Measurements from ENCODE around the gene RIMKLB. TPM values are rescaled to one million over a fixed set of nuclear protein-coding genes. Genes with fewer than 3 reads are reported as not detected.
"Not testable (repeated sequence)": the region's sequence is repeated elsewhere in the genome, so short reads cannot be mapped to it uniquely, and the experiment has no call there.

Gene RIMKLB
- total RNA-seq, 1 donor from 2014 or later: 1.3 TPM

DNA sequence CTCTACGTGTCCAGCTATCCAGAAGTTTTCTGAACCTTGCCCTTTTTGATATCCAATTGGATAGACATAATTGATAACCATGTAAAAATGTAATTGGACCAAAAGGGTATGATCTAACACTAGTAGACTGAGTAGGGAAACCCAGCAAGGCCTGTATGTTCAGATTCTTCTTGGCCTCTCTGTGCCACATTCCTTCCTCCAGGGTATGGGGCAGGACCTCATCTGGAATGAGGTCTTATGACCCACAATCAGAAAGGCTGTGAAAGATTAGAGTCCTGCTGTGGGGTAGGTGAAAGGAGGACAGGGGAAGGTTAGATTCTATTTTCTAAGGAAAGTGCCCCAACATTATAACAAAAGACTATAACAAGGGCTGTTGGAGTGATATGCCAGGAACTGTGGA, 73.3 kb downstream of the RIMKLB start:
- intact Hi-C loops (cut with micrococcal nuclease): no loop called here

DNA sequence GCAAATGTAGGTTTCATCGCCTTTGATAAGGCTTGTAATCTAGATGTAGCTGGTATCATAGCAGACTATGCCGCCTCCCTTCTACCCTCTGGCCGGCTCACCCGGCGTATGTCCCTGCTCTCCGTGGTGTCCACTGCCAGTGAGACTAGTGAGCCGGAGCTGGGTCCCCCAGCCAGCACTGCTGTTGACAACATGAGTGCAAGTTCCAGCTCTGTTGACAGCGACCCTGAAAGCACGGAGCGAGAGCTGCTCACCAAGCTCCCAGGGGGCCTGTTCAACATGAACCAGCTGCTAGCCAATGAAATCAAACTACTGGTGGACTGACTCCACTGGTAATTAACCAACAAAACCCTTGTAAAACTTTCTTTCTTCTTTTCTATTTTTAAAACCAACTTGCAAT, 75.7 kb downstream of the RIMKLB start:
- intact Hi-C loops (cut with micrococcal nuclease): no loop called here

DNA sequence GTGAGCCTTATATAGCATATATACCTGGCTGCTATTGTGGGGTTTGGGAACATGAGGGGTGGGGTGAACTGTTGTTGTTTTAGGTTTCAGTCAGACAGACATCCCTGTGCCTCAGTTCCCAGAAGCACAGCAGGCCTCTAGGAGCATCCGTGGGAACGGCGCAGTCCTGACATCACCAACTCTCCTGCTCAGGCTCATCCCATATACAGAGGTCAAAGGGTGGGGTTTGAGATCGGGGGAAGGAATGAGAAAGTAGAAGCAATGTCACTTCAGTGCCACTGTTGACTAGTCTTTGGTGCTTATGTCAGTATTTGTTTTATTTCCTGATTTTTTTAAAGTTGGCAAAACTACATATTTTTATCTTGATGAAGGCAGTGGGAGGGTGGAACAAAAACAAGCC, 81.5 kb downstream of the RIMKLB start:
- intact Hi-C loops (cut with micrococcal nuclease): no loop called here

DNA sequence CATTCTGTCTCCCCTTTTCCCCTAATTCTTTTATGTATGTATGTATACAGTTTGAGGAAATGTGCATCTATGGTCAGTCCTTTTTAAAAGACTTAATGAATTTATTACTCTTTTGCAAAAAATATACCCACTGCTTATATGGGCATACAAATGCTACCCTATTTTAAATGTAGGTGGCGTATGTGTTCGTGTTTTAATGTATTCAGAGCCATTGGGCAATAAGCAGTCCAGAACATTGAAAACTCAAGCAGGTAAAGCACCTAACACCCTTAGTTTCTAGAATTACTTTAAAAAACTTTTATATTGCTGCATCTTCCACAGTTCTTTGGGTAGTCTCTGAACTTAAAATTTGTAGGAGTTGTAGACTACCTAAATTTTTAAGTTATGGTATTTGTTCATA, 82.1 kb downstream of the RIMKLB start:
- intact Hi-C loops (cut with micrococcal nuclease): loop anchor here (1.0 kb wide), 1 partner anchor 269 kb away; no protein-coding TSS in a partner anchor

DNA sequence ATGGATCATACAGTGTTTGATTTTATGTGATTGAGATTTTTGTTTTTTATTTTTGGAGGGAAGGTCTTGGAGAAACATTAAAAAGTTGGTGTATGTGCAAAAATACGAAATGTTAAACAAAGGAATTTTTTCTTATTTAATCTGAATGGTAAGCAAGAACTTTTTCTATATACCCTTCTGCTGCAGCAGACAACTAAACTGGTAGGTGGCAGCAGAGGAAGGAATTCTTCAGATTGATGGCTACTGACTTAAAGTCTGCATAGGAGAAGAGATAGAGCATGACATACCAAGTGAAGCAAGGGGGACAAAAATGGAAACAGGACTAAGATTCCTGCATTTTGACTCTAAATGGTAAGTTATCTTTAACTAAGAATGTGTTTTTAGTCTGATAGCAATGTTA, 82.6 kb downstream of the RIMKLB start:
- intact Hi-C loops (cut with micrococcal nuclease): loop anchor here (1.0 kb wide), 1 partner anchor 269 kb away; no protein-coding TSS in a partner anchor

DNA sequence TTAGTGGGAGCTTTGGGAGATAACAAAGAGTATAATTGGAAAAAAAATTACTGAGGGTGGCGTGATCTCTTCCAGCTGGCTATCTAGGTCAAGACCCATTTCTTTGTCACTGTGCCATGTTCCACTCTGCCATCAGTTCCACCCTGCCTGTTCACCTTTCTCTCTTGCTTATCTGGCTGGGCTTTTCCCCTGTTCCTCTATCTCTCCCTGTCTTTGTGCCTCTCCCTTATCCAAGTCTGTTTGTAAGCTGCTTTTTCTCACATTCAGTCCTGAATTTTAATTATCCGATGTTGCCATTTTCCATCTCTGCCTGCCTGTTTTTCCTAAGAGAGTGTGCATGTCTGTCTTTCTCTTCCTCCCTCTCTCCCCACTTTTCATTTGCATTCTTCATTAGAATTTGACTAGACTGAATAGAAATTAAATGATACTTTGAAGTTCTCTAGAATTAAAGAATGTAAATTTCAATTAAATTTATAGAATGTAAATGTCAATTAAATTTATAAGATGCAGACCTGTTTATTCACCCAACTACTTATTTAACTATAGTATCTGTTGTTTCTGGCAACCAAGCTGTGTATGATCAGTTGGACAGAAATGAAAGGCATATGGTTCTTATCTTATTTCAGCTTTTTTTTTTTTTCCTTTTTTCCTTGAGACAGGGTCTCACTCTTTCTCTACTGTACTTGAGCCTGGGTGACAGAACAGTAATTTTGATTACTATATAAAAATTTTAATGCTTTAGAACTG, 83.8 kb downstream of the RIMKLB start:
- intact Hi-C loops (cut with micrococcal nuclease): no loop called here

DNA sequence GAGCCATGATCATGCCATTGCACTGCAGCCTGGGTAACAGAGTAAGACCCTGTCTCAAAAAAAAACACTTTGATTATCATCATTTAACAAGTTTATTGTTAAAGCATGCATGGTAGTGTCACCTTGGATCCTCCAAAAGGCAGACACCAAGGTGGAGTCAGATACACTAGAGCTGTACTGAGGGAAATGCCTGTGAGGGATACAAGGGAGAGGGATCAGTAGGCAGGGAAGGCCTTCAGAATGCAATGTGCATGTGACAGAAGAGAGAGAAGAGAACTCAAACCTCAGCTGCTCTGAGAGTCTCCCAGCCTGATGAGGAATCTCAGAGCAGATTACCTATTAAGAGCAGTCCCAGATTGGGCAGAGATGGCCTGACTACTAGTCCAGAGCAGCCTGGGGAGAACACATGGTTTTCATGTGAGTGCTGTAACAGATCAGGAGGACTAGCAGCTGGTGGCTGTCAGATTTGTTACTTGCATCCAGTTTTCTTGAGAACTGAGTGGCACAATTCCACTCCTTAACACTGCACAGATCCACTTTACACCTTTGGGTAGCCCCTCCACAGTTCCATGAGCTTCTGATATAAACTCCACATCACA, 86.6 kb downstream of the RIMKLB start:
- intact Hi-C loops (cut with micrococcal nuclease): no loop called here

DNA sequence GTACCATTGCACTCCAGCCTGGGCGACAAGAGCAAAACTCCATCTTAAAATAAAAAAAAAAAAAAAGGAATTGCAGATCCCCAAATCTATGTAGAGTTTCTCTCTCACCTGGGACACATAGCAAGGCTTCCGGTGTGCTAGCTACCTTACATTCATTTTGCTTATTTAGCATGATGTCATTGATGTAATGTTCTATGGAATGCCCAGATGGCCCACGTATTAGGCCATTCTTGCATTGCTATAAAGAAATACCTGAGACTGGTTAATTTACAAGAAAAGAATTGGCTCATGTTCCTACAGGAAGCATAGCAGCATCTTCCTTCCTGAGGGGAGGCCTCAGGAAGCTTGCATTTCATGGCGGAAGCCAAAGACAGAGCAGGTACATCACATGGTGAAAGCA, 87.7 kb downstream of the RIMKLB start:
- intact Hi-C loops (cut with micrococcal nuclease): no loop called here

DNA sequence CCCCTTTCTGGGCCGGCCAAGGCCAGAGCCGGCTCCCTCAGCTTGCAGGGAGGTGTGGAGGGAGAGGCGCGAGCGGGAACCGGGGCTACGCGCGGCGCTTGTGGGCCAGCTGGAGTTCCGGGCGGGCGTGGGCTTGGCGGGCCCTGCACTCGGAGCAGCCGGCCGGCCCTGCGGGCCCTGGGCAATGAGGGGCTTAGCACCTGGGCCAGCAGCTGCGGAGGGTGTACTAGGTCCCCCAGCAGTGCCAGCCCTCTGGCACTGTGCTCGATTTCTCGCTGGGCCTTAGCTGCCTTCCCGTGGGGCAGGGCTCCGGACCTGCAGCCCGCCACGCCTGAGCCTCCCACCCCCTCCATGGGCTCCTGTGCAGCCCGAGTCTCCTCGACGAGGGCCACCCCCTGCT, 89.4 kb downstream of the RIMKLB start:
- intact Hi-C loops (cut with micrococcal nuclease): not testable (repeated sequence)

DNA sequence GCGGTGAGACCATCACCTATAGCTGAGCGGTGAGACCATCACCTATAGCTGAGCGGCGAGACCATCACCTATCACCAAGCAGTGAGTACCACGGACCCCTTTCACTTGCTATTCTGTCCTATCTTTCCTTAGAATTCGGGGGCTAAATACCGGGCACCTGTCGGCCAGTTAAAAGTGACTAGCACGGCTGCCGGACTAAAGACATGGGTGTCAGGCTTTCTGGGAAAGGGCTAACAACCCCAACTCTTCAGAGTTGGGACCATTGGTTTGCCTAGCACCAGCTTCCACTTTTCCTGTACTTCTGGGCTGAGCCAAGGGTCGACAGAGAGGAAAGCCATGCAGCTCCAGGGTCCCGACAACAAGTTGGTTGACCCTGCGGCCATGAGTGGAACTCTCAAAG, 90.9 kb downstream of the RIMKLB start:
- intact Hi-C loops (cut with micrococcal nuclease): not testable (repeated sequence)

DNA sequence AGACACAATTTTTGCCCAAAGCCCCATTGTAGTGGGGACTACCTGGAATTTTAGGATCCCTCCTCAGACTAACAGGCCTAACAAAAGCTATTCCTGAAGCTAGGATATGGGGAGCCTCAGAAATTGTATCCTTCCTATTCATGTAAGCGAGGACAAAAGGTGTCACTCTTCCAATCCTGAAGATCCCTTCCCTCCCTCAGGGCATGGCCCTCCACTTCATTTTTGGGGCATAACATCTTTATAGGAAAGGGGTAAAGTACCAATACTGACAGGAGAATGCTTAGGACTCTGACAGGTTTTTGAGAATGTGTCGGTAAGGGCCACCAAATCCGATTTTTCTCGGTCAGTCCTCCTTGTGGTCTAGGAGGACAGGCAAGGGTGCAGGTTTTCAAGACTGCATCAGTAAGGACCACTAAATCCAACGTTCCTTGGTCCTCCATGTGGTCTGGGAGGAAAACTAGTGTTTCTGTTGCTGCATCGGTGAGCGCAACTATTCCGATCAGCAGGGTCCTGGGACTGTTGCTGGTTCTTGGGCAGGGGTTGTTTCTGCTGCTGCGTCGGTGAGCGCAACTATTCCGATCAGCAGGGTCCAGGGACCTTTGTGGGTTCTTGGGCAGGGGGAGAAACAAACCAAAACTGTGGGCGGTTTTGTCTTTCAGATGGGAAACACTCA, 91.7 kb downstream of the RIMKLB start:
- intact Hi-C loops (cut with micrococcal nuclease): not testable (repeated sequence)

DNA sequence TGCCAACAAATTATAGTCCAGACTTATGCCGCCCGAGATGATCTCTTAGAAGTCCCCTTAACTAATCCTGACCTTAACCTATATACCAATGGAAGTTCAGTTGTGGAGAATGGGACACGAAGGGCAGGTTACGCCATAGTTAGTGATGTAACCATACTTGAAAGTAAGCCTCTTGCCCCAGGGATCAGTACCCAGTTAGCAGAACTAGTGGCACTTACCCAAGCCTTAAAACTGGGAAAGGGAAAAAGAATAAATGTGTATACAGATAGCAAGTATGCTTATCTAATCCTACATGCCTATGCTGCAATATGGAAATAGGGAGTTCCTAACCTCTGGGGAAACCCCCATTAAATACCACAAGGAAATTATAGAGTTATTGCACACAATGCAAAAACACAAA, 95.4 kb downstream of the RIMKLB start:
- intact Hi-C loops (cut with micrococcal nuclease): not testable (repeated sequence)

DNA sequence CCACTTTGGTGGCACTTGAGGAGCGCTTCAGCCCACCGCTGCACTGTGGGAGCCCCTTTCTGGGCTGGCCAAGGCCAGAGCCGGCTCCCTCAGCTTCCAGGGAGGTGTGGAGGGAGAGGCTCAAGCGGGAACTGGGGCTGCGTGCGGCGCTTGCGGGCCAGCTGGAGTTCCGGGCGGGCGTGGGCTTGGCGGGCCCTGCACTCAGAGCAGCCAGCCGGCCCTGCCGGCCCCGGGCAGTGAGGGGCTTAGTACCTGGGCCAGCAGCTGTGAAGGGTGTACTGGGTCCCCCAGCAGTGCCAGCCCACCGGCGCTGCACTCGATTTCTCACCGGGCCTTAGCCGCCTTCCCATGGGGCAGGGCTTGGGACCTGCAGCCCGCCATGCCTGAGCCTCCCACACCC, 96.8 kb downstream of the RIMKLB start:
- intact Hi-C loops (cut with micrococcal nuclease): not testable (repeated sequence)

DNA sequence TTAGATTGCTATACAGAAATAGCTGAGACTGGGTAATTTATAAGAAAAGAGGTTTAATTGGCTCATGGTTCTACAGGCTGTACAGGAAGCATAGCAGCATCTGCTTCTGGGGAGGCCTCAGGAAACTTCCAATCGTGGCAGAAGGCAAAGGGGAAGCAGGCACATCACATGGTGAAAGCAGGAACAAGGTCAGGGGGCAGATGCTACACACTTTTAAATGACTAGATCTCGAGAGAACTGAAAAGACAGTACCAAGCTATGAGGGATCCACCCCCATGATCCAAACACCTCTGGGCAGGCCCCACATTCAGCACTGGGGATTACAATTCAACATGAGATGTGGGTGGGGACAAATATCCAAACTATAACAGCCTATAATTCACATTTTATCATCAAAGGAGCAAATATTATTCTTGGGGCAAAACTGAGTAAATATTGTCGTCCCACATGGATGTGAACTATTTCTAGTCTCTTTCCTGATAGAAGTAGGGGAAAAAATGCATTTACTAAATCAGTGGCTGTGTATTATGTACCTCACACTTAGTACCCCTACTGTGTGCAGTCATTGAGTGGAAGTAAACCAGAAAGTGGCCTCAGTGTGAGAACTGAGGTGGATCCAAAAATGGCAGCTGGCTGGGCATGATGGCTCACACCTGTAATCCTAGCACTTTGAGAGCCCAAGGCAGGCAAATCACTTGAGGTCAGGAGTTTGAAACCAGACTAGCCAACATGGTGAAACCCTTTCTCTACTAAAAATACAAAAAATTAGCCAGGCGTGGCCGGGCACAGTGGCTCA, 99.2 kb downstream of the RIMKLB start:
- intact Hi-C loops (cut with micrococcal nuclease): no loop called here

DNA sequence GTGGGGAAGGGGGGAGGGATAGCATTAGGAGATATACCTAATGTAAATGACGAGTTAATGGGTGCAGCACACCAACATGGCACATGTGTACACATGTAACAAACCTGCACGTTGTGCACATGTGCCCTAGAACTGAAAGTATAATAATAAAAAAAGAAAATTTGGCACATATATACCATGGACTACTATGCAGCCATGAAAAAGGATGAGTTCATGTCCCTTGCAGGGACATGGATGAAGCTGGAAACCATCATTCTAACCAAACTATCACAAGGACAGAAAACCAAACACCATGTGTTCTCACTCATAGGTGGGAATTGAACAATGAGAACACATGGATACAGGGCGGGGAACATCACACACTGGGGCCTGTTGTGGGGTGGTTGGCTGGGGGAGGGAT, 103.4 kb downstream of the RIMKLB start:
- intact Hi-C loops (cut with micrococcal nuclease): not testable (repeated sequence)

DNA sequence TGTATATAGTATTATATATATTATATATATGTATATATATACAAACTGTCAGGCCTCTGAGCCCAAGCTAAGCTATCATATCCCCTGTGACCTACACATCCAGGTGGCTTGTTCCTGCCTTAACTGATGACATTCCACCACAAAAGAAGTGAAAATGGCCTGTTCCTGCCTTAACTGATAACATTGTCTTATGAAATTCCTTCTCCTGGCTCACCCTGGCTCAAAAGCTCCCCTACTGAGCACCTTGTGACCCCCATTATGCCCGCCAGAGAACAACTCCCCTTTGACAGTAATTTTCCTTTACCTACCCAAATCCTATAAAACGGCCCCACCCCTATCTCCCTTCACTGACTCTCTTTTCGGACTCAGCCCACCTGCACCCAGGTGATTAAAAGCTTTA, 107.0 kb downstream of the RIMKLB start:
- intact Hi-C loops (cut with micrococcal nuclease): not testable (repeated sequence)

DNA sequence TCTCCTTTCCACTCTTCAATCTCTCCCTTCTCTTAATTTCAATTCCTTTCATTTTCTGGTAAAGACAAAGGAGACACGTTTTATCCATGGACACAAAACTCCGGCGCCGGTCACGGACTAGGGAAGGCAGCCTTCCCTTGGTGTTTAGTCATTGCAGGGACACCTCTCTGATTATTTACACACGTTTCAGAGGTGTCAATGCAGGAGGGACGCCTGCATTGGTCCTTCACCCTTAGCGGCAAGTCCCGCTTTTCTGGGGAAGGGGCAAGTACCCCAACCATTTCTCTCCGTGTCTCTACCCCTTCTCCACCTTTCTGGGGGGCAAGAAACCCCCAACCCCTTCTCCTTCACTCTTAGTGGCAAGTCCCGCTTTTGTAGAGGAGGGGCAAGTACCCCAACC, 107.7 kb downstream of the RIMKLB start:
- intact Hi-C loops (cut with micrococcal nuclease): not testable (repeated sequence)

DNA sequence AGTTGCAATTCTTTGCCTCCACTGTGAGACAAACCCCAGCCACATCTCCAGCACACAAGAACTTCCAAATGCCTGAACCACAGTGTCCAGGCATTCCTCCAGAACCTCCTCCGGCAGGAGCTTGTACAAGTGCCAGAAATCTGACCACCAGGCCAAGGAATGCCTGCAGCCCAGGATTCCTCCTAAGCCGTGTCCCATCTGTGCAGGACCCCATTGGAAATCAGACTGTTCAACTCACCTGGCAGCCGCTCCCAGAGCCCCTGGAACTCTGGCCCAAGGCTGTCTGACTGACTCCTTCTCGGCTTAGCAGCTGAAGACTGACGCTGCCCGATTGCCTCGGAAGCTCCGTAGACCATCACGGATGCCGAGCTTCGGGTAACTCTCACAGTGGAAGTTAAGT, 109.3 kb downstream of the RIMKLB start:
- intact Hi-C loops (cut with micrococcal nuclease): not testable (repeated sequence)

DNA sequence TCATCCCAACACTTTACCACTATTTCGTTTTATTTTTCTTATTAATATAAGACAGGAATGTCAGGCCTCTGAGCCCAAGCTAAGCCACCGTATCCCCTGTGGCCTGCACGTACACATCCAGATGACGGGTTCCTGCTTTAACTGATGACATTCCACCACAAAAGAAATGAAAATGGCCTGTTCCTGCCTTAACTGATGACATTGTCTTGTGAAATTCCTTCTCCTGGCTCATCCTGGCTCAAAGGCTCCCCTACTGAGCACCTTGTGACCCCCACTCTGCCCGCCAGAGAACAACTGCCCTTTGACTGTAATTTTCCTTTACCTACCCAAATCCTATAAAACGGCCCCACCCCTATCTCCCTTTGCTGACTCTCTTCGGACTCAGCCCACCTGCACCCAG, 112.3 kb downstream of the RIMKLB start:
- intact Hi-C loops (cut with micrococcal nuclease): not testable (repeated sequence)

DNA sequence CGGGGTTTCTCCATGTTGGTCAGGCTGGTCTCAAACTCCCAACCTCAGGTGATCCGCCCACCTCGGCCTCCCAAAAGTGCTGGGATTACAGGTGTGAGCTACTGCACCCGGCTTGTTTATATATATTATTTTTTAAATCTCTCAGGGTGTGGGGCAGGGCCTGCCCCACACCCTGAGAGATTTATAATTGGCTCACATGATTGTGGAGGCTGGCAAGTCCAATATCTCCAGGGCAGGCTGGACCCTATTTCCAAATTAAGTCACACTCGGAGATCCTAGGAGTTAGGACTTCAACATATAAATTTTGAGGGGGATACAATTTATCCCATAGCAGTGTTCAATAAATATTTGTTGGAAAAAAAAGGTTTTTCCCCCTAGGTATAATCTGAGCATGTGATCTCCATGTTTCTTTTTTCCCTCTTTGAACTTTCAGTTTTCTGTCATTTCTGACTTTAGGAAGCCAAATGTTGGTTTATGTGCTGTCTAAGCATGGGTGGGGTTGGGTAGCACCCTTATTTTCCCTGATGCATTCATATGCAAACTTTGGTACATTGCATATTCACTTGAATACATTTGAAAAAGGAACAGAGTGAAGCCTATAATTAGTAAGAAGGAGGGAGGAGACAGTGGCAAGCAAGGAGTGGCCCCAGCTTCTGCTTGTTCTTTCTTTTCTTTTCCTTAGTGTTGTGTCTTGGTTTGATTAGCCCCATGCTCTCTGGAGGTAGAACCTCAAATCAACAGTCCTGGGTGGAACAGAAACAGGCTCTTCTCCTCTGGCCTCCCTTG, 116.0 kb downstream of the RIMKLB start:
- intact Hi-C loops (cut with micrococcal nuclease): no loop called here

Measured in T-helper 2 cell treated with Interferon-gamma antibody and Interleukin-4, amounts not matched to agents 100 ng/mL and 5 ng/mL, for 36 hours (primary cell).